Naive thymus-derived CD4-positive, alpha-beta T cell (primary cell): ENCODE results near the gene KCNQ1OT1. TPM values are rescaled to one million over a fixed set of nuclear protein-coding genes. Genes with fewer than 3 reads are reported as not detected.

Experiments used
- ATAC-seq: fragments of 150-1000 bp; cut with Tn5 transposase; 2 replicates; pipeline ENCODE4 v1.10.0; 2021; ENCODE audit warnings: mild to moderate bottlenecking, moderate library complexity
- CTCF ChIA-PET: fragments of 350-600 bp; sonication (Branson Sonifier 250); formaldehyde crosslinking; loops from one replicate; lab custom pipeline; 2021; ENCODE audit warnings: antibody characterized with exemption; lab: Charles Lee
- POLR2A ChIA-PET: fragments of 350-600 bp; sonication (Branson Sonifier 250); formaldehyde crosslinking; loops from one replicate; lab custom pipeline; 2021; ENCODE audit warnings: antibody characterized with exemption, inconsistent platforms; lab: Charles Lee
- DNase-seq, 9 donors: peaks; one replicate each; pipeline versions ENCODE4 v3.0.0 to v3.0.0-alpha.2; 2020 to 2022; ENCODE audit warnings: mixed read lengths in 1 of 9
- H3K27ac ChIP-seq: one replicate; pipeline ENCODE4 v1.7.0; 2013; ENCODE audit warnings: mild to moderate bottlenecking, low read depth, low read length, moderate library complexity
- H3K27me3 ChIP-seq, 2 donors: one replicate each; pipeline ENCODE4 v1.7.0; 2013; ENCODE audit warnings: low read length in 2 of 2, mild to moderate bottlenecking in 2 of 2, moderate library complexity in 2 of 2; ENCODE audit not compliant: control insufficient read depth in 2 of 2, insufficient read depth in 2 of 2
- H3K36me3 ChIP-seq, 3 experiments: 1 replicate in 2 of 3; 2 replicates in 1 of 3; pipeline ENCODE4 v1.7.0; 2013; ENCODE audit warnings: low read length in 3 of 3, mild to moderate bottlenecking in 3 of 3, moderate library complexity in 1 of 3; ENCODE audit not compliant: insufficient read depth in 3 of 3, control insufficient read depth in 2 of 3
- H3K4me1 ChIP-seq, 2 donors: one replicate each; pipeline ENCODE4 v1.7.0; 2013; ENCODE audit warnings: low read length in 2 of 2, mild to moderate bottlenecking in 2 of 2, moderate library complexity in 1 of 2; ENCODE audit not compliant: control insufficient read depth in 2 of 2, insufficient read depth in 2 of 2
- H3K4me3 ChIP-seq: 2 replicates; pipeline ENCODE4 v1.7.0; 2013; ENCODE audit warnings: mild to moderate bottlenecking, low read length
- H3K9me3 ChIP-seq, 3 experiments: 1 replicate in 2 of 3; 2 replicates in 1 of 3; pipeline ENCODE4 v1.7.0; 2013; ENCODE audit warnings: low read length in 3 of 3; ENCODE audit not compliant: control insufficient read depth in 2 of 3
- H3K27ac Mint-ChIP-seq, 9 donors: one replicate each; pipeline ENCODE4 v1.8.0; 2020 to 2022; ENCODE audit warnings: mixed read lengths in 9 of 9, mild to moderate bottlenecking in 8 of 9, moderate library complexity in 5 of 9, inconsistent platforms in 2 of 9
- H3K27me3 Mint-ChIP-seq, 5 donors: one replicate each; pipeline ENCODE4 v1.8.0; 2021 to 2022; ENCODE audit warnings: mixed read lengths in 5 of 5, mild to moderate bottlenecking in 1 of 5
- H3K36me3 Mint-ChIP-seq, 5 donors: one replicate each; pipeline ENCODE4 v1.8.0; 2020 to 2022; ENCODE audit warnings: mixed read lengths in 5 of 5, mild to moderate bottlenecking in 3 of 5, inconsistent platforms in 1 of 5
- H3K4me1 Mint-ChIP-seq, 7 donors: one replicate each; pipeline ENCODE4 v1.8.0; 2020 to 2022; ENCODE audit warnings: mixed read lengths in 7 of 7, mild to moderate bottlenecking in 3 of 7, inconsistent platforms in 1 of 7
- H3K4me3 Mint-ChIP-seq, 10 donors: one replicate each; pipeline ENCODE4 v1.8.0; 2020 to 2022; ENCODE audit warnings: mild to moderate bottlenecking in 10 of 10, mixed read lengths in 10 of 10, moderate library complexity in 6 of 10, inconsistent platforms in 2 of 10
- H3K9me3 Mint-ChIP-seq, 11 donors: one replicate each; pipeline ENCODE4 v1.8.0; 2020 to 2022; ENCODE audit warnings: mixed read lengths in 11 of 11, mild to moderate bottlenecking in 4 of 11, inconsistent platforms in 1 of 11, moderate library complexity in 1 of 11
- intact Hi-C, 2 donors: fragments of 100-400 bp; cut with micrococcal nuclease; formaldehyde crosslinking; loops; one replicate each; pipeline ENCODE4 v1.15.1; 2023
- polyA plus RNA-seq, 2 donors: library from polyadenylated mRNA; unstranded; fragments of 300-500 nt; fragmentation: Illumina TruSeq; gene quantifications; one replicate each; pipeline ENCODE4 v1.2.3, GENCODE V29; 2021
- total RNA-seq, 6 experiments: library from RNA in 5 of 6; stranded (reverse) in 5 of 6; gene quantifications; 1 replicate in 5 of 6; 2 replicates in 1 of 6; pipeline ENCODE4 v1.2.3 and lab custom pipeline; 2021 to 2026

Gene KCNQ1OT1
- total and polyA plus RNA-seq, 7 experiments from 2014 or later = 0.07 to 0.56 (median 0.19) TPM

DNA sequence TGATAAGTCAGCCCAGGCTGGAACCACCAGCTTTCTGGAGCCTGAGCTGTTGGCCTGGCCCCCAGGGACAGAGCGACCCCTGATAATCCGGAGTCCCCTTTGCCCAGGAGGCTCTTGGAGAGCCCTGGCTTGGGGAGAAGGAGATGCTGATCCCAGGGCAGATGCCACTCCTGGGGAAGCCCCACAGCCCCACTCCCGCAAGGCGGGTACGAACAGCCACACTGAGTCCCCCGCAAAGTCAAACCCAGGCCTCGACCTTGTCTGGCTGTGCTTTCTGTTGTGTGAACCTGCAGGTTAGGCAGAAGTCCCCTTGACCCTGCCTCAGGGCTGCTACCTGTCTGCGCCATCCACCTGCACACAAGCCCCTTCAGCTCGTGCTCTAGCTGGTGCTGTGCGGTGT is 108.0 kb downstream of the KCNQ1OT1 start:
- intact Hi-C loops = no loop called here
- H3K4me1 Mint-ChIP-seq = peaks cover 0 to 5% (median 0%) of the 10 kb centered on the region in 7 donors
- peak overlapping the region in 1 of 9 donors; percentile 68 for H3K27ac Mint-ChIP-seq
- peaks cover 5 to 76% (median 50%) of the 10 kb centered on the region in 5 donors for H3K36me3 Mint-ChIP-seq
- DNase-seq (peak in 1 of 9 donors; percentile 17), ATAC-seq (no peak)
- H3K9me3 ChIP-seq = peaks cover 0 to 5% (median 0%) of the 10 kb centered on the region in 3 experiments
- no peaks in the 10 kb centered on the region for H3K27me3 ChIP-seq
- ChIA-PET CTCF (no interaction called here), POLR2A (no interaction called here)
- H3K27me3 Mint-ChIP-seq = no peaks in the 10 kb centered on the region
- no peak overlapping the region for H3K27ac ChIP-seq
- peaks cover 2 to 30% (median 5%) of the 10 kb centered on the region in 11 donors for H3K9me3 Mint-ChIP-seq
- H3K4me3 ChIP-seq = no peak overlapping the region
- H3K4me1 ChIP-seq = no peaks in the 10 kb centered on the region
- H3K4me3 Mint-ChIP-seq = no peak overlapping the region
- H3K36me3 ChIP-seq = peaks cover 0 to 70% (median 6%) of the 10 kb centered on the region in 3 experiments

DNA sequence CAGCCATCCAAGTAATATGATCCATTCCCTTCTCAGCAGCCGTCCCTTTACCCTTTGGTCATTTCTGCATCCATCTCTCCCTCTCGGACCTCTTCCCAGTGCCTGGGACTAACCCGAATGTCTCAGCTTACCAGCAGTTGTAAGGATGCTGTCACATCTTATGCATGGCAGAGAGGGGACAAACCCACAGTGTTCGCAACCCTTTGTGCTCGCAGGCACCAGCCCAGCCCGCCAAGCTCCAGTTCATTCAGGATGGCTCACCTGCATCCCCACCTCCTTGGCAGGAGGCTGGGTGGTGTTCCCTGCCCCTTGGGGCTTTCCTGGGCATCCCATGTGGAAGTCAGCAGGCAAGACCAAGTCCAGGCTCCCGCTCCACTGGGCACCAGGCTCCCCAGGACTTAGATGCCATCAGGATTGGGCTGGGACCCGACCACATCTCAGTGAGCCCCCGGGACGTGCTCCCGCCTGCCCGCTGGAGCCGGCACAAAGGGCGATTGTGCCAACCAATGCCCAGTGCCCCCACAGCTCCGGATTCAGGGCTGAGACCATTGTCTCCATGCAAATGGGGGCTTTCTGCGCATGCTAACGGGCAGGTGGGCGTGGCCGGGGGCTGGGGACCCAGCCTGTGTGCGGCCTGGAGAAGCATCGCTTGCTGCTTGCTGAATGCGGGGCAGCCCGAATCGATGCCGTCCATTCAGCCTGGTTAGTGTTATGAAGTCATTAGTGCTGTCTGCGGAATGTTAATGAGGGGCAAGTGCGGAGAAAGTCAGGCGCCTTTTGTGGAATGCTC is 108.6 kb downstream of the KCNQ1OT1 start:
- H3K36me3 ChIP-seq = peaks cover 0 to 76% (median 6%) of the 10 kb centered on the region in 3 experiments
- Mint-ChIP-seq H3K27me3 (no peaks in the 10 kb centered on the region), H3K4me1 (peaks cover 0 to 5% (median 0%) of the 10 kb centered on the region in 7 donors), H3K4me3 (no peak overlapping the region), H3K36me3 (peaks cover 3 to 71% (median 45%) of the 10 kb centered on the region in 5 donors), H3K27ac (no peak overlapping the region), H3K9me3 (peaks cover 0 to 23% (median 5%) of the 10 kb centered on the region in 11 donors)
- no peak overlapping the region for H3K27ac ChIP-seq
- DNase-seq (no peak), ATAC-seq (no peak)
- intact Hi-C loops = no loop called here
- H3K4me1 ChIP-seq = no peaks in the 10 kb centered on the region
- peaks cover 0 to 5% (median 0%) of the 10 kb centered on the region in 3 experiments for H3K9me3 ChIP-seq
- no peaks in the 10 kb centered on the region for H3K27me3 ChIP-seq
- POLR2A ChIA-PET = no interaction called here
- no peak overlapping the region for H3K4me3 ChIP-seq
- CTCF ChIA-PET = no interaction called here

DNA sequence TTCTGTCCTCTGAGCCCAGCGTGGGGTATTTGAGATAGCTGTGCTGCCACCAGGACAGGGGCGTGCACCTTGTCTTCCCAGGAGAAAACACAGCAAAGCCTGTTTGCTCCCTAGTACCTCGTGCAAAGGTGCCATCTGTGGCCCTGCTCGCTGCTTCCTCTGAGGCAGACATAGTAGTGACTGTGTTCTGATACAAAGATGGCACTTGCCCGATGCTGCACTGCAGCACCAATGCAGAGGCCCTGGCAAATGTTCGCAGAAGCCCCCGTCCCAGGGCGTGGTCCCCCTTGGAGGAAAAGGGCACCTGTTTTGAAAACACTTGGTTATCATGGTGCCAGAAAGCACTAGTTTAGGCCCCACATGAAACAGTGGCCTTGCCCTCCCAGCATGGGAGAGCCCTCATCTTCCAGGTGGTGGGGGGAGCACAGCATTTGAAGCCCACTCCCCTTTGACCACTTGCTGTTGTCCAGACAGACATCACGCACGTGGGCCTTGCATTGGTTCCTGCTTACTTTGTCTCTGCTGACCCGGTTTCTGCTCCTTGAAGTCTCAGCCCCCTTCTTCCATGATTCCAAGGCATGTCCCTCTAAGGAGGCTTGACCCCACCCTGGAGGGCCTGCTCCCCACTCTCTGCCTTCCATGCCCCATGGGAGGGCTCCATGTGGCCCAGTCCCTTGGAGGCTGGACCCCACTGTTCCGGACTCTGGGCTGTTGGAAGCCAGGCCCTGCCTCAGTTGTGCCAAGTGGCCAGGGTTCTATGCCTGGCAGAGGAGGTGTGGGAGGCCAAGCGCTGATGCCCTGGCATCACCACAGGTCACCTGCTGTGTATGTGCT is 109.4 kb downstream of the KCNQ1OT1 start:
- peaks cover 0 to 5% (median 0%) of the 10 kb centered on the region in 3 experiments for H3K9me3 ChIP-seq
- Mint-ChIP-seq H3K4me3 (no peak overlapping the region), H3K36me3 (peaks cover 0 to 63% (median 37%) of the 10 kb centered on the region in 5 donors), H3K9me3 (peaks cover 0 to 15% (median 2%) of the 10 kb centered on the region in 11 donors), H3K4me1 (peaks cover 0 to 5% (median 0%) of the 10 kb centered on the region in 7 donors), H3K27me3 (no peaks in the 10 kb centered on the region), H3K27ac (no peak overlapping the region)
- no peaks in the 10 kb centered on the region for H3K27me3 ChIP-seq
- no peaks in the 10 kb centered on the region for H3K4me1 ChIP-seq
- ATAC-seq (no peak), DNase-seq (no peak)
- H3K36me3 ChIP-seq = peaks cover 0 to 84% (median 6%) of the 10 kb centered on the region in 3 experiments
- H3K27ac ChIP-seq = no peak overlapping the region
- POLR2A ChIA-PET = no interaction called here
- intact Hi-C loops = no loop called here
- CTCF ChIA-PET = no interaction called here
- no peak overlapping the region for H3K4me3 ChIP-seq

DNA sequence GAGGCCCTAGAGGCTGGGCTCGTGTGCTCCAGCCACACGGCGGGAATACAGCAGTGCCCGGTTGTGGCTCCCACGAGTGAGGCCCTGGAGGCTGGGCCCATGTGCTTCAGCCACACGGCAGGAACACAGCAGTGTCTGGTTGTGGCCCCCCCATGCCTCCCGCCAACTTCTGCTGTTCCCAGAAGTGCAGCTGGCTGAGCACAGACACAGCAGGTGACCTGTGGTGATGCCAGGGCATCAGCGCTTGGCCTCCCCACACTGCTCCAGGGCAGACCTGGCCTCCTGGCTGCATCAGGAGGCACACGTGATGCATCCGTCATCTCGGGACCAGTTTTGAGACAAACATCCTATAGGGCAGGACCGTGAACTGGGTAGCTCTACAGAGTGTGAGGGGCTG is 110.3 kb downstream of the KCNQ1OT1 start:
- Mint-ChIP-seq H3K27ac (no peak overlapping the region), H3K4me3 (no peak overlapping the region), H3K9me3 (peaks cover 0 to 9% (median 2%) of the 10 kb centered on the region in 11 donors), H3K36me3 (peaks cover 0 to 55% (median 29%) of the 10 kb centered on the region in 5 donors), H3K27me3 (no peaks in the 10 kb centered on the region), H3K4me1 (peaks cover 0 to 5% (median 0%) of the 10 kb centered on the region in 7 donors)
- Histone ChIP-seq H3K9me3 (peaks cover 0 to 5% (median 0%) of the 10 kb centered on the region in 3 experiments), H3K27ac (no peak overlapping the region), H3K36me3 (peaks cover 0 to 92% (median 6%) of the 10 kb centered on the region in 3 experiments), H3K27me3 (no peaks in the 10 kb centered on the region), H3K4me3 (no peak overlapping the region), H3K4me1 (no peaks in the 10 kb centered on the region)
- intact Hi-C loops = no loop called here
- ATAC-seq = no peak
- ChIA-PET POLR2A (no interaction called here), CTCF (no interaction called here)
- DNase-seq = peak in 1 of 9 donors; percentile 4

GRCh38 chr11:2588809-2589537 is 110.8 kb downstream of the KCNQ1OT1 start:
- H3K36me3 Mint-ChIP-seq = peaks cover 0 to 49% (median 23%) of the 10 kb centered on the region in 5 donors

More at GRCh38 chr11:2588809-2589537, 110.8 kb downstream of the KCNQ1OT1 start:
- H3K9me3 Mint-ChIP-seq = peaks cover 0 to 4% (median 2%) of the 10 kb centered on the region in 11 donors
- no peak overlapping the region for H3K27ac Mint-ChIP-seq
- Histone ChIP-seq H3K27me3 (no peaks in the 10 kb centered on the region), H3K27ac (no peak overlapping the region), H3K9me3 (peaks cover 0 to 5% (median 0%) of the 10 kb centered on the region in 3 experiments), H3K4me3 (no peak overlapping the region), H3K36me3 (peaks cover 0 to 97% (median 6%) of the 10 kb centered on the region in 3 experiments), H3K4me1 (no peaks in the 10 kb centered on the region)
- no peaks in the 10 kb centered on the region for H3K27me3 Mint-ChIP-seq
- H3K4me3 Mint-ChIP-seq = no peak overlapping the region
- CTCF ChIA-PET = no interaction called here
- DNase-seq (no peak), ATAC-seq (no peak)
- H3K4me1 Mint-ChIP-seq = peaks cover 0 to 3% (median 0%) of the 10 kb centered on the region in 7 donors
- intact Hi-C loops = no loop called here
- POLR2A ChIA-PET = no interaction called here
